ENCODE results near the gene MGST2. TPM values are rescaled to one million over a fixed set of nuclear protein-coding genes. Genes with fewer than 3 reads are reported as not detected.
A peak's percentile ranks its signal among the peaks of the same experiment; 100 is the strongest.
"Not testable (repeated sequence)": the region's sequence is repeated elsewhere in the genome, so short reads cannot be mapped to it uniquely, and the experiment has no call there.

Gene MGST2
- total RNA-seq, 1 experiment from 2014 or later, result 27.5 TPM

GRCh38 chr4:139631791-139632190 is 33.8 kb upstream of the MGST2 start:
- Mint-ChIP-seq H3K36me3 (ENCODE audit: insufficient read depth, unreplicated experiment) (no peaks in the 10 kb centered on the region), H3K4me3 (ENCODE audit: unreplicated experiment) (no peak overlapping the region), H3K27ac (ENCODE audit: low read depth, unreplicated experiment) (no peak overlapping the region), H3K4me1 (ENCODE audit: insufficient read depth, unreplicated experiment) (peaks cover 10% of the 10 kb centered on the region), H3K9me3 (ENCODE audit: unreplicated experiment) (no peaks in the 10 kb centered on the region), H3K27me3 (ENCODE audit: insufficient read depth, unreplicated experiment) (no peaks in the 10 kb centered on the region)
- intact Hi-C loops (cut with micrococcal nuclease), result no loop called here
- BruUV-seq (replicated peaks), result no TSS peak
- ChIA-PET POLR2A (interaction anchor here (1.0 kb wide), 1 partner anchor 9 kb away, joined by 3 read pairs; no protein-coding TSS in a partner anchor), CTCF (interaction anchor here (0.6 to 6.6 kb wide), 6 partner anchors 12 to 661 kb away, joined by 3 to 52 read pairs (median 6); no protein-coding TSS in a partner anchor)
- no peak for DNase-seq (ENCODE audit: unreplicated experiment)
- no peak for TF ChIP-seq CTCF (IDR thresholded peaks at IDR 0.05; ENCODE audit: unreplicated experiment)

DNA sequence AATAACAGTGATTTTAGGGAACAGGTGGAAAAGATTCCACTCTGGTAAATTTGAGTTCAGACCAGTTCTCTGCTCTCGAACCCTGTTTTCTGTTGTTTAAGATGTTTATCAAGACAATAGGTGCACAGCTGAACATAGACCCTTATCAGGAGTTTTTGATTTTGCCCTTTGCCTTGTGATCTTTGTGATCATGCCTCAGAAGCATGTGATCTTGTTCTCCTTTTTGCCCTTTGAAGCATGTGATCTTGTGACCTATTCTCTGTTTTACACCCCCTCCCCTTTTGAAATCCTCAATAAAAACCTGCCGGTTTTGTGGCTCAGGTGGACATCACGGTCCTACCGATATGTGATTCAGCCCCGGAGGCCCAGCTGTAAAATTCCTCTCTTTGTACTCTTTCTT is 32.9 kb upstream of the MGST2 start:
- H3K9me3 Mint-ChIP-seq (ENCODE audit: unreplicated experiment); H3K27ac Mint-ChIP-seq (ENCODE audit: low read depth, unreplicated experiment); H3K36me3 Mint-ChIP-seq (ENCODE audit: insufficient read depth, unreplicated experiment); POLR2A ChIA-PET; BruUV-seq (replicated peaks); H3K4me1 Mint-ChIP-seq (ENCODE audit: insufficient read depth, unreplicated experiment); H3K4me3 Mint-ChIP-seq (ENCODE audit: unreplicated experiment); DNase-seq (ENCODE audit: unreplicated experiment); H3K27me3 Mint-ChIP-seq (ENCODE audit: insufficient read depth, unreplicated experiment): not testable (repeated sequence)
- CTCF ChIA-PET, result interaction anchor here (0.6 to 6.6 kb wide), 3 partner anchors 28 to 571 kb away, joined by 3 to 52 read pairs (median 8); no protein-coding TSS in a partner anchor
- intact Hi-C loops (cut with micrococcal nuclease), result loop anchor here (1.0 kb wide), 1 partner anchor 134 kb away; no protein-coding TSS in a partner anchor

DNA sequence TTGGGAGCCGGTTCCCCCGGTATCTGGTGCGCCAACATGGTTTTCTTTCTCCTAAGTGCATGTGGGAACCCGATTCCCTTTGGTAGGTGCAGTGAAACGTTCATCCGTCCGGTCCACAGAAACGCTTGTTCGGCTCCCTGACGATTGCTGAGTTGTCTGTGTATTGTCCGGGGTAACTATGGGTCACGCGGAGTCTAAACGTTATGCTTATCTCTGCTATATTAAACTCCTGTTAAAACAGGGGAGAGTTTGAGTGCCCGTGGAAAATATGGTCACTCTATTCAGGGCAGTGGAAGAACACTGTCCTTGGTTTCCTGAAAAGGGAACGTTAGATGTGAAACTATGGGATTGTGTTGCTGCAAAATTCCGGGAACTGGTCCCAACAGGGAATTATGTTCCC is 32.4 kb upstream of the MGST2 start:
- Mint-ChIP-seq H3K27me3 (ENCODE audit: insufficient read depth, unreplicated experiment) (no peaks in the 10 kb centered on the region), H3K9me3 (ENCODE audit: unreplicated experiment) (no peaks in the 10 kb centered on the region), H3K4me3 (ENCODE audit: unreplicated experiment) (no peak overlapping the region), H3K36me3 (ENCODE audit: insufficient read depth, unreplicated experiment) (no peaks in the 10 kb centered on the region), H3K27ac (ENCODE audit: low read depth, unreplicated experiment) (peak overlapping the region; percentile 20), H3K4me1 (ENCODE audit: insufficient read depth, unreplicated experiment) (peaks cover 10% of the 10 kb centered on the region)
- no TSS peak for BruUV-seq (replicated peaks)
- DNase-seq (ENCODE audit: unreplicated experiment), result no peak
- ChIA-PET POLR2A (no interaction called here), CTCF (interaction anchor here (0.6 to 6.6 kb wide), 13 partner anchors 8 to 1195 kb away, joined by 3 to 52 read pairs (median 3); partner anchors contain the start of gene MGARP)
- no peak for TF ChIP-seq CTCF (IDR thresholded peaks at IDR 0.05; ENCODE audit: unreplicated experiment)
- intact Hi-C loops (cut with micrococcal nuclease), result loop anchor here (1.0 kb wide), 1 partner anchor 135 kb away; no protein-coding TSS in a partner anchor

DNA sequence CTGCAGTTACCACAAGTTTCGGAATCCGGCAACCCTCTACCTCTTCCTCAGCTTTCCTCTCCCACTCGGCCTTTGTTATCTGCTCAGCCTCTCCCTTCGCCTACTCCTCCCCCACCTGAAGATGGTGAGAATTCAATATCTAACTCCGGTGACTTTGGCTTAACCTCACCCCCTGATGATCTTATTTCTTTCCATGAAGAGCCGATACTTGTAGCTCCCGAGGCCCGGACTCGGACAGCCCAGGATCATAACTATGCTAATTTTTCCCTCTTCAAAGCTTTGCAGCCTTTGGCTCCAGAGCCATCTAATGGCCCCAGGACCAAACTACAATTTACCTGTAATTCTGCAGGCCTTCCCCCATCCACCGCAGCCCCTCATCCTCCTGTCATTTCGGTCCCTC is 32.0 kb upstream of the MGST2 start:
- POLR2A ChIA-PET, result no interaction called here
- H3K27me3 Mint-ChIP-seq (ENCODE audit: insufficient read depth, unreplicated experiment), result no peaks in the 10 kb centered on the region
- no peaks in the 10 kb centered on the region for H3K36me3 Mint-ChIP-seq (ENCODE audit: insufficient read depth, unreplicated experiment)
- TF ChIP-seq CTCF (IDR thresholded peaks at IDR 0.05; ENCODE audit: unreplicated experiment), result peak; percentile 55
- BruUV-seq (replicated peaks), result no TSS peak
- H3K27ac Mint-ChIP-seq (ENCODE audit: low read depth, unreplicated experiment), result peak overlapping the region; percentile 20
- peaks cover 2% of the 10 kb centered on the region for H3K9me3 Mint-ChIP-seq (ENCODE audit: unreplicated experiment)
- CTCF ChIA-PET, result interaction anchor here (0.6 to 6.6 kb wide), 13 partner anchors 9 to 1195 kb away, joined by 3 to 52 read pairs (median 3); partner anchors contain the start of gene MGARP
- no peak overlapping the region for H3K4me3 Mint-ChIP-seq (ENCODE audit: unreplicated experiment)
- peaks cover 10% of the 10 kb centered on the region for H3K4me1 Mint-ChIP-seq (ENCODE audit: insufficient read depth, unreplicated experiment)
- intact Hi-C loops (cut with micrococcal nuclease), result loop anchor here (1.0 kb wide), 1 partner anchor 135 kb away; no protein-coding TSS in a partner anchor
- peak; percentile 55 for DNase-seq (ENCODE audit: unreplicated experiment)
